ENCODE data around the gene SCUBE1.

- no peak for TF ChIP-seq GATA2 (IDR thresholded peaks at IDR 0.05; ENCODE audit: low read depth, low read length)
- no peak for TF ChIP-seq GATA3 (IDR thresholded peaks at IDR 0.05; ENCODE audit: low read depth, low read length)
These were observed 21.9 kb downstream of the SCUBE1 start for GRCh38 chr22:43320943-43321900.
